DND-41 (cell line): ENCODE data around the gene RETN.

ENCODE experiments used
- CTCF ChIP-seq: IDR thresholded peaks from 2 replicates; pipeline ENCODE4 v1.5.1; 2012; ENCODE audit warnings: borderline replicate concordance, low read length, moderate library complexity, mild to moderate bottlenecking; ENCODE audit not compliant: poor library complexity, severe bottlenecking; ENCODE audit errors: extremely low read depth
- EZH2 ChIP-seq: IDR thresholded peaks from 3 replicates; pipeline ENCODE4 v1.6.1; 2012; ENCODE audit warnings: borderline replicate concordance, low read depth, mild to moderate bottlenecking, moderate library complexity, low read length, inconsistent platforms; ENCODE audit not compliant: severe bottlenecking

- TF ChIP-seq CTCF (no peak), EZH2 (no peak)
Measured at GRCh38 chr19:7715671-7716070, 46.8 kb downstream of the RETN start.
